ENCODE measurements around the gene FAM107A.

Gene FAM107A

GRCh38 chr3:58518291-58518789 is 58.9 kb downstream of the FAM107A start:
- DNase-seq (ENCODE audit: low read depth, low spot score) = no peak

DNA sequence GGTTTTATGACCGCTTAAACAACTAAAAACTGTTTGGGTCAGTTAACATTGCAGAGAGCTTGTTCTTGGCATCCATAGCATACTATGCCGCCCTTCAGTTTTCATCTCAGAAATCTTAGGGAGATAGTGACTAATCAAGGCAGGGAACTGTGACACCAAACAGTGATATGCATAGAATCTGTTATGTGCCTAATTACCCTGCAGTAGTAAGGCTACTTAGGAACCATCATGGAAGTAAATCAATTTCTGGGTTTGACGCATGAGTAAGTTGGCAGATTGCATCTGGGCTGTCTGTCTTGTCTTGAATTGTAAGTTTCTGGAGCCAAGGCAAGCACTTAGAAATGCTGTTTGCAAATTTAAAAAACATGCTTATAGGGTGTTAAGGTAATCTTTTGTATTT is 62.8 kb downstream of the FAM107A start:
- no peak for DNase-seq (ENCODE audit: low read depth, low spot score)
